GM19455 (cell line): ENCODE results near the gene ACOT9.
A peak's percentile ranks its signal among the peaks of the same experiment; 100 is the strongest.
"Not testable (repeated sequence)": the region's sequence is repeated elsewhere in the genome, so short reads cannot be mapped to it uniquely, and the experiment has no call there.

Experiments used
- ATAC-seq: cut with Tn5 transposase; IDR thresholded peaks from one replicate; pipeline ENCODE4 v1.9.1; 2021; ENCODE audit not compliant: unreplicated experiment

ACOT9 gene

GRCh38 chrX:23766650-23767551 lies 23.8 kb upstream of the ACOT9 start:
- ATAC-seq, result no peak

- no peak for ATAC-seq
Measured at GRCh38 chrX:23765868-23766267, 22.8 kb upstream of the ACOT9 start.

GRCh38 chrX:23765449-23765848 lies 22.4 kb upstream of the ACOT9 start:
- ATAC-seq, result no peak

- ATAC-seq, result no peak
Measured at GRCh38 chrX:23764188-23764984, 21.3 kb upstream of the ACOT9 start.

GRCh38 chrX:23759821-23760220 lies 16.7 kb upstream of the ACOT9 start:
- ATAC-seq, result no peak

GRCh38 chrX:23756165-23756564 lies 13.1 kb upstream of the ACOT9 start:
- peak; percentile 52 for ATAC-seq

GRCh38 chrX:23754664-23755063 lies 11.6 kb upstream of the ACOT9 start:
- ATAC-seq, result no peak

- no peak for ATAC-seq
Measured at GRCh38 chrX:23752740-23753415, 9.8 kb upstream of the ACOT9 start.

GRCh38 chrX:23749576-23749975 lies 6.5 kb upstream of the ACOT9 start:
- ATAC-seq, result no peak

GRCh38 chrX:23749129-23749528 lies 6.1 kb upstream of the ACOT9 start:
- ATAC-seq, result no peak

GRCh38 chrX:23745786-23746185 lies 2.7 kb upstream of the ACOT9 start:
- no peak for ATAC-seq

- ATAC-seq, result not testable (repeated sequence)
Measured at GRCh38 chrX:23743623-23743971, 521 bp upstream of the ACOT9 start.

GRCh38 chrX:23742174-23742696 lies 841 bp downstream of the ACOT9 start:
- no peak for ATAC-seq

GRCh38 chrX:23737413-23737812 lies 5.7 kb downstream of the ACOT9 start:
- ATAC-seq, result no peak

GRCh38 chrX:23736030-23736429 lies 7.0 kb downstream of the ACOT9 start:
- ATAC-seq, result no peak

GRCh38 chrX:23732704-23733103 lies 10.4 kb downstream of the ACOT9 start:
- peak; percentile 88 for ATAC-seq

GRCh38 chrX:23731951-23732350 lies 11.1 kb downstream of the ACOT9 start:
- ATAC-seq, result no peak

GRCh38 chrX:23729214-23729613 lies 13.9 kb downstream of the ACOT9 start:
- ATAC-seq, result no peak

GRCh38 chrX:23727206-23727605 lies 15.9 kb downstream of the ACOT9 start:
- ATAC-seq, result no peak

- ATAC-seq, result no peak
Measured at GRCh38 chrX:23726191-23726590, 16.9 kb downstream of the ACOT9 start.

- ATAC-seq, result no peak
Measured at GRCh38 chrX:23720117-23720677, 22.9 kb downstream of the ACOT9 start.
